K562 (cell line): Measurements from ENCODE around the gene MAGI2. TPM values are rescaled to one million over a fixed set of nuclear protein-coding genes. Genes with fewer than 3 reads are reported as not detected.

Experiments
- ATAC-seq: fragments of 200-7000 bp; cut with Tn5 transposase; 3 replicates; pipeline ENCODE4 v1.9.1; 2020; ENCODE audit warnings: moderate library complexity
- BruUV-seq: library from RNA; stranded (reverse); fragments of 400-500 nt; replicated peaks from 2 replicates; lab custom pipeline; 2021; lab: Mats Ljungman, UMichigan
- CTCF ChIA-PET: fragments of 300-600 bp; formaldehyde crosslinking; extraction: SDS; loops from one replicate; lab custom pipeline; 2021; ENCODE audit warnings: low intra/inter-chr PET ratio; lab: Yijun Ruan, JAX
- POLR2A ChIA-PET: fragments of 300-600, 350-650 bp; sonication (Branson Sonifier 250); formaldehyde crosslinking; extraction: SDS; loops from one replicate; lab custom pipeline; 2021; ENCODE audit warnings: antibody characterized with exemption, inconsistent platforms; lab: Yijun Ruan, JAX
- DNase-seq, 4 experiments: peaks; one replicate each; pipeline versions ENCODE4 v3.0.0 to v3.0.0-alpha.2; 2011 to 2018; ENCODE audit warnings: low spot score in 3 of 4, mixed read lengths in 3 of 4; ENCODE audit errors: extremely low read depth in 1 of 4
- FAIRE-seq: peaks from 2 replicates; lab custom pipeline; 2011; peaks lifted over from hg19 to GRCh38; lab: Jason Lieb, UNC
- H2AFZ ChIP-seq: 2 replicates; pipeline ENCODE4 v1.6.0; 2011; ENCODE audit warnings: low read depth, low read length, control low read depth, inconsistent platforms
- H3K27ac ChIP-seq: fragments of 200-600 bp; 3 replicates; pipeline ENCODE4 v1.8.0; 2011; ENCODE audit warnings: low read depth, mild to moderate bottlenecking, control low read depth, inconsistent platforms, low read length, moderate library complexity, mixed read lengths; ENCODE audit errors: extremely low read depth
- H3K27me3 ChIP-seq, 2 experiments: fragments of 300-600 bp in 1 of 2; 2 replicates in 1 of 2; 3 replicates in 1 of 2; pipeline versions ENCODE4 v1.6.0 to v1.8.0; 2011; ENCODE audit warnings: inconsistent platforms in 2 of 2, low read length in 2 of 2, mild to moderate bottlenecking in 1 of 2, mixed read lengths in 1 of 2, moderate library complexity in 1 of 2; ENCODE audit not compliant: control insufficient read depth in 2 of 2, insufficient read depth in 2 of 2
- H3K36me3 ChIP-seq: fragments of 300-600 bp; 3 replicates; pipeline ENCODE4 v1.8.0; 2011; ENCODE audit warnings: mild to moderate bottlenecking, low read length, inconsistent platforms; ENCODE audit not compliant: control insufficient read depth, insufficient read depth
- H3K4me1 ChIP-seq, 2 experiments: fragments of 200-600 bp in 1 of 2; replicated peaks in 1 of 2; 2 replicates in 1 of 2; 3 replicates in 1 of 2; pipeline versions ENCODE4 v1.5.1 to v1.8.0; 2011; ENCODE audit warnings: inconsistent platforms in 2 of 2, low read length in 2 of 2, mild to moderate bottlenecking in 1 of 2, mixed read lengths in 1 of 2, moderate library complexity in 1 of 2; ENCODE audit not compliant: control insufficient read depth in 2 of 2, insufficient read depth in 2 of 2
- H3K4me2 ChIP-seq: 2 replicates; pipeline ENCODE4 v1.6.1; 2011; ENCODE audit warnings: low read length, control low read depth, inconsistent platforms, mixed read lengths; ENCODE audit not compliant: insufficient read depth
- H3K4me3 ChIP-seq: fragments of 200-600 bp; sonication (generic), shearing (Covaris generic); 2 replicates; pipeline ENCODE4 v1.5.1; 2016; ENCODE audit warnings: control low read depth, inconsistent platforms
- H3K79me2 ChIP-seq: fragments of 200-600 bp; 3 replicates; pipeline ENCODE4 v1.8.0; 2011; ENCODE audit warnings: low read length, inconsistent platforms; ENCODE audit not compliant: control insufficient read depth, insufficient read depth
- H3K9ac ChIP-seq, 2 experiments: 2 replicates each; pipeline versions ENCODE4 v1.6.0 to v1.6.1; 2011; ENCODE audit warnings: low read depth in 2 of 2, low read length in 2 of 2, control low read depth in 1 of 2, inconsistent platforms in 1 of 2, mild to moderate bottlenecking in 1 of 2, mixed read lengths in 1 of 2; ENCODE audit not compliant: insufficient read depth in 1 of 2
- H3K9me1 ChIP-seq: one replicate; pipeline ENCODE4 v1.6.0; 2011; ENCODE audit warnings: inconsistent platforms, mild to moderate bottlenecking, low read length, moderate library complexity; ENCODE audit not compliant: control insufficient read depth, insufficient read depth
- H3K9me3 ChIP-seq: replicated peaks from 2 replicates; pipeline ENCODE4 v1.5.1; 2011; ENCODE audit warnings: low read depth, low read length, inconsistent platforms; ENCODE audit not compliant: control insufficient read depth, insufficient read depth
- H4K20me1 ChIP-seq: replicated peaks from 2 replicates; pipeline ENCODE4 v1.6.1; 2011; ENCODE audit warnings: low read length, inconsistent platforms, mixed read lengths; ENCODE audit not compliant: control insufficient read depth, insufficient read depth
- CXXC5 ChIP-seq: fragments of 250-450 bp; sonication (Bioruptor Pico); IDR thresholded peaks from 2 replicates; pipeline ENCODE4 v1.8.0; 2022; ENCODE audit warnings: inconsistent platforms, mild to moderate bottlenecking, moderate library complexity
- HNRNPL ChIP-seq: fragments of 200-400 bp; formaldehyde crosslinking; IDR thresholded peaks from 2 replicates; pipeline ENCODE4 v1.6.1; 2017; ENCODE audit warnings: low read depth, mild to moderate bottlenecking, low read length
- RBBP5 ChIP-seq: fragments of 200-600 bp; sonication (generic); IDR thresholded peaks from 2 replicates; pipeline ENCODE4 v1.6.1; 2012; ENCODE audit warnings: borderline replicate concordance, mild to moderate bottlenecking, low read length, control low read depth, inconsistent platforms; ENCODE audit not compliant: insufficient read depth, poor library complexity, severe bottlenecking
- SREBF1 ChIP-seq: fragments of 150-350 bp; IDR thresholded peaks from 2 replicates; pipeline ENCODE4 v1.6.1; 2014; ENCODE audit warnings: antibody characterized with exemption, low read depth, low read length, borderline replicate concordance
- SRF ChIP-seq, 2 experiments: fragments of 250-450, 450-650 bp in 1 of 2; sonication (Bioruptor Pico) in 1 of 2; sonication (generic) in 1 of 2; formaldehyde crosslinking; IDR thresholded peaks; 2 replicates each; pipeline versions ENCODE4 v1.5.0 to v1.5.1; 2020 to 2022; ENCODE audit warnings: mild to moderate bottlenecking in 1 of 2, missing genetic modification reagents in 1 of 2
- TARDBP ChIP-seq: fragments of 450-650 bp; IDR thresholded peaks from 2 replicates; pipeline ENCODE4 v1.6.1; 2016
- ZNF140 ChIP-seq: fragments of 250-450 bp; sonication (Bioruptor Pico); IDR thresholded peaks from 2 replicates; pipeline ENCODE4 v1.8.0; 2021; ENCODE audit warnings: moderate library complexity, mild to moderate bottlenecking, inconsistent platforms
- ZNF316 ChIP-seq: fragments of 450-650 bp; IDR thresholded peaks from 2 replicates; pipeline ENCODE4 v1.6.1; 2016
- ZNF41 ChIP-seq: fragments of 250-450 bp; sonication (Bioruptor Pico); conservative IDR thresholded peaks from 2 replicates; pipeline ENCODE4 v1.4.0; 2020; ENCODE audit warnings: mild to moderate bottlenecking
- ZNF586 ChIP-seq: fragments of 450-650 bp; formaldehyde crosslinking; conservative IDR thresholded peaks from 2 replicates; pipeline ENCODE4 v1.4.0; 2020; ENCODE audit warnings: mild to moderate bottlenecking, moderate library complexity
- WGBS: fragments of 100-300 bp; shearing (Covaris generic); methylation state at CpG from one replicate; pipeline ENCODE4 v1.1.6; 2016; ENCODE audit warnings: low coverage, mixed read lengths; ENCODE audit not compliant: insufficient coverage; ENCODE audit errors: missing lambda C conversion rate; 5-methylcytosine and 5-hydroxymethylcytosine counted together
- in situ Hi-C: fragments of 300-500 bp; cut with MboI; formaldehyde crosslinking; loops from 4 replicates; pipeline ENCODE4 v1.15.0; 2018; ENCODE audit warnings: inconsistent platforms, mixed read lengths
- intact Hi-C: fragments of 100-400 bp; cut with micrococcal nuclease; formaldehyde crosslinking; loops from 2 replicates; pipeline ENCODE4 v1.14.2; 2022
- polyA plus RNA-seq, 8 experiments: library from polyadenylated mRNA; depleted of rRNA in 4 of 8; stranded (reverse) in 5 of 8; unstranded in 3 of 8; fragments of >200 nt; fragmentation: Nextera tagmentation in 2 of 8; fragmentation: Illumina TruSeq in 1 of 8; extraction: Ambion mirVana in 2 of 8; extraction: Trizol in 1 of 8; gene quantifications; 2 replicates each; pipeline versions ENCODE4 v1.2.1 to v1.2.3, GENCODE V29; 2011 to 2014; ENCODE audit warnings: inconsistent platforms in 1 of 8, missing spikeins in 1 of 8
- total RNA-seq, 7 experiments: library from RNA; depleted of rRNA in 6 of 7; stranded (reverse); fragments of >200 nt in 6 of 7; fragmentation: Illumina TruSeq in 2 of 7; extraction: Trizol in 2 of 7; gene quantifications; 2 replicates each; pipeline versions ENCODE4 v1.2.1 to v1.2.3, GENCODE V29; 2011 to 2021; ENCODE audit warnings: low replicate concordance in 1 of 7
- TF ChIP-seq, protein P1 (sequence below): fragments of 250-450 bp; sonication (Bioruptor Pico); IDR thresholded peaks from 2 replicates; pipeline ENCODE4 v1.8.0; 2022; ENCODE audit warnings: moderate library complexity, mild to moderate bottlenecking, inconsistent platforms

Gene MAGI2
- total and polyA plus RNA-seq, 9 of the 15 experiments (the other 6 are each of a cell fraction or from before 2014, with no cell fraction given): 0.27 to 1.4 (median 0.70) TPM

DNA sequence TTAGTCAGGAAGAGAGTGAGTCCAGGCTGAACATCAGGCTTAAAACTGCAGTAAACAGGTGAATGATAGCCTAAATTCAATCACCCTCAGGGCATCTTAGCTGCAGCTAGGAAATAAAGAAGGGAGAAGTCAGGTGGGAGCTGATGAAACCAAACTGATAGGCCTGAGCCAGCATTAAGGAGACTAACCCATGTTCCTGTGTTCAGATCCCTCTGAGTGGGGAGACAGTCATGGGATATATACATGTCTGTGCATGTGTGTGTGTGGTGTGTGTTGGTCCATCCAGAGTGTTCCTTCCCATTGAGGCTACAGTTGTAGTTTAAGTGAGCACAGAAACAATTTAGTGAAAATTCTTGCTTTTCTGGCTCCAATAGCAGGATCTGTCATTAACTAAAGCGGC lies 1174.0 kb downstream of the MAGI2 start:
- no TSS peak for BruUV-seq
- Histone ChIP-seq H3K27me3 (no peaks in the 10 kb centered on the region), H4K20me1 (no peaks in the 10 kb centered on the region), H3K79me2 (no peaks in the 10 kb centered on the region), H3K4me2 (no peak overlapping the region), H3K4me3 (no peak overlapping the region), H2AFZ (no peak overlapping the region), H3K4me1 (no peaks in the 10 kb centered on the region), H3K9ac (no peak overlapping the region), H3K36me3 (no peaks in the 10 kb centered on the region), H3K9me1 (no peaks in the 10 kb centered on the region), H3K9me3 (no peaks in the 10 kb centered on the region), H3K27ac (no peak overlapping the region)
- POLR2A ChIA-PET: no interaction called here
- ATAC-seq (no peak), DNase-seq (no peak), FAIRE-seq (no peak)
- in situ Hi-C loops (no loop called here), intact Hi-C loops (no loop called here)
- TF ChIP-seq SREBF1: no peak
- no peak for TF ChIP-seq ZNF586 (CRISPR knock-in tag)
- TF ChIP-seq HNRNPL: no peak
- TF ChIP-seq ZNF140 (CRISPR knock-in tag): no peak
- no peak for TF ChIP-seq ZNF41 (CRISPR knock-in tag)
- TF ChIP-seq, protein P1, sequence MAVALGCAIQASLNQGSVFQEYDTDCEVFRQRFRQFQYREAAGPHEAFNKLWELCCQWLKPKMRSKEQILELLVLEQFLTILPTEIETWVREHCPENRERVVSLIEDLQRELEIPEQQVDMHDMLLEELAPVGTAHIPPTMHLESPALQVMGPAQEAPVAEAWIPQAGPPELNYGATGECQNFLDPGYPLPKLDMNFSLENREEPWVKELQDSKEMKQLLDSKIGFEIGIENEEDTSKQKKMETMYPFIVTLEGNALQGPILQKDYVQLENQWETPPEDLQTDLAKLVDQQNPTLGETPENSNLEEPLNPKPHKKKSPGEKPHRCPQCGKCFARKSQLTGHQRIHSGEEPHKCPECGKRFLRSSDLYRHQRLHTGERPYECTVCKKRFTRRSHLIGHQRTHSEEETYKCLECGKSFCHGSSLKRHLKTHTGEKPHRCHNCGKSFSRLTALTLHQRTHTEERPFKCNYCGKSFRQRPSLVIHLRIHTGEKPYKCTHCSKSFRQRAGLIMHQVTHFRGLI (CRISPR knock-in tag): no peak
- TF ChIP-seq CXXC5: no peak
- TF ChIP-seq SRF (CRISPR knock-in tag; IDR thresholded peaks at IDR 0.05): no peak
- no peak for TF ChIP-seq TARDBP
- TF ChIP-seq ZNF316: no peak
- no peak for TF ChIP-seq RBBP5
- 0% methylated on average over 1 of the region's 1 CpG for WGBS
- CTCF ChIA-PET: no interaction called here
